Trophoblast cell (in vitro differentiated cells and primary cell): ENCODE data around the gene CELF5.
A peak's percentile ranks its signal among the peaks of the same experiment; 100 is the strongest.

ENCODE experiments used
- DNase-seq, 2 donors: peaks; one replicate each; pipeline ENCODE4 v3.0.0-alpha.2; 2016
- H2AFZ ChIP-seq: 2 replicates; pipeline ENCODE4 v1.6.1; 2013; ENCODE audit warnings: low read length, moderate library complexity, mild to moderate bottlenecking; ENCODE audit not compliant: insufficient read depth, poor library complexity
- H2AK5ac ChIP-seq: 2 replicates; pipeline ENCODE4 v1.6.1; 2013; ENCODE audit warnings: mild to moderate bottlenecking, low read length
- H2BK120ac ChIP-seq: 2 replicates; pipeline ENCODE4 v1.6.1; 2013; ENCODE audit warnings: low read length, mild to moderate bottlenecking, moderate library complexity; ENCODE audit not compliant: insufficient read depth, poor library complexity
- H2BK12ac ChIP-seq: 2 replicates; pipeline ENCODE4 v1.6.1; 2013; ENCODE audit warnings: mild to moderate bottlenecking, low read length, moderate library complexity
- H2BK5ac ChIP-seq: 2 replicates; pipeline ENCODE4 v1.6.1; 2013; ENCODE audit warnings: low read length, low read depth, moderate library complexity, mild to moderate bottlenecking; ENCODE audit not compliant: poor library complexity
- H3K14ac ChIP-seq: 2 replicates; pipeline ENCODE4 v1.6.1; 2013; ENCODE audit warnings: mild to moderate bottlenecking, low read length
- H3K18ac ChIP-seq: 2 replicates; pipeline ENCODE4 v1.6.1; 2013; ENCODE audit warnings: mild to moderate bottlenecking, low read length
- H3K23ac ChIP-seq: 2 replicates; pipeline ENCODE4 v1.6.1; 2013; ENCODE audit warnings: low read length
- H3K27ac ChIP-seq: 2 replicates; pipeline ENCODE4 v1.5.1; 2013; ENCODE audit warnings: low read depth, mild to moderate bottlenecking, inconsistent platforms, low read length, moderate library complexity
- H3K27me3 ChIP-seq: 2 replicates; pipeline ENCODE4 v1.6.1; 2013; ENCODE audit warnings: inconsistent platforms, mild to moderate bottlenecking, low read length, moderate library complexity; ENCODE audit not compliant: insufficient read depth
- H3K36me3 ChIP-seq, 2 experiments: 1 replicate in 1 of 2; 2 replicates in 1 of 2; pipeline ENCODE4 v1.6.1; 2013; ENCODE audit warnings: low read length in 2 of 2, mild to moderate bottlenecking in 2 of 2, moderate library complexity in 1 of 2; ENCODE audit not compliant: insufficient read depth in 2 of 2, control insufficient read depth in 1 of 2
- H3K4ac ChIP-seq: 2 replicates; pipeline ENCODE4 v1.6.1; 2013; ENCODE audit warnings: low read depth, mild to moderate bottlenecking, low read length, moderate library complexity
- H3K4me1 ChIP-seq, 2 experiments: 1 replicate in 1 of 2; 2 replicates in 1 of 2; pipeline ENCODE4 v1.6.1; 2013; ENCODE audit warnings: low read length in 2 of 2, mild to moderate bottlenecking in 2 of 2, moderate library complexity in 1 of 2; ENCODE audit not compliant: insufficient read depth in 2 of 2, control insufficient read depth in 1 of 2
- H3K4me2 ChIP-seq: 2 replicates; pipeline ENCODE4 v1.6.1; 2013; ENCODE audit warnings: inconsistent platforms, mild to moderate bottlenecking, low read length, moderate library complexity
- H3K4me3 ChIP-seq: 2 replicates; pipeline ENCODE4 v1.5.1; 2013; ENCODE audit warnings: mild to moderate bottlenecking, low read depth, low read length, inconsistent platforms
- H3K79me1 ChIP-seq: one replicate; pipeline ENCODE4 v1.6.1; 2013; ENCODE audit warnings: low read length
- H3K79me2 ChIP-seq: 2 replicates; pipeline ENCODE4 v1.6.1; 2013; ENCODE audit warnings: low read length, mild to moderate bottlenecking; ENCODE audit not compliant: control insufficient read depth, insufficient read depth, poor library complexity
- H3K9ac ChIP-seq: 2 replicates; pipeline ENCODE4 v1.6.1; 2013; ENCODE audit warnings: mild to moderate bottlenecking, low read length
- H3K9me3 ChIP-seq: 2 replicates; pipeline ENCODE4 v1.6.1; 2013; ENCODE audit warnings: low read depth, mild to moderate bottlenecking, control low read depth, inconsistent platforms, low read length; ENCODE audit not compliant: insufficient read depth
- H4K12ac ChIP-seq: 2 replicates; pipeline ENCODE4 v1.6.1; 2013; ENCODE audit warnings: low read depth, mild to moderate bottlenecking, low read length, moderate library complexity
- H4K8ac ChIP-seq: 2 replicates; pipeline ENCODE4 v1.6.1; 2013; ENCODE audit warnings: low read depth, mild to moderate bottlenecking, low read length, moderate library complexity
- H4K91ac ChIP-seq: one replicate; pipeline ENCODE4 v1.6.1; 2013; ENCODE audit warnings: low read depth, mild to moderate bottlenecking, low read length, moderate library complexity
- WGBS: extraction: QIAGEN DNeasy Blood & Tissue Kit; methylation state at CpG from one replicate; pipeline ENCODE4 v1.1.7; 2013; ENCODE audit warnings: missing lambda C conversion rate; ENCODE audit not compliant: insufficient read length, insufficient coverage; ENCODE audit errors: extremely low coverage; 5-methylcytosine and 5-hydroxymethylcytosine counted together

CELF5 gene

DNA sequence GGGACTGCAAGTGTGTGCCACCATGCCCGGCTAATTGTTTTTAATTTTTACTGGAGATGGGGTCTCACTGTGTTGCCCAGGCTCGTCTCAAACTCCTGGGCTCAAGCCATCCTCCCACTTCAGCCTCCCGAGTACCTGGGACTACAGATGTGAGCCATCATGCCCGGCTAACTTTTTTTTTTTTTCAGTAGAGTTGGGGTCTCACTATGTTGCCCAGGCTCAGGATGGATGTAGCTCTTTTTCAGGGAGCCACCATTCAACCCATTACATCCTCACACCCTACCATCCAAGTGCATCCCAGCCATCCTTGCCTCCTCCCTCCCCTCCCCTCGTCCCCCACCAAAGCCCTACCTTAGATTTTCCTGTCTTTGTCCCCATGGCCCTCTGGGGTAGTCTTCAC is 14.9 kb downstream of the CELF5 start:
- no peaks in the 10 kb centered on the region for H3K27me3 ChIP-seq
- H4K8ac ChIP-seq: no peak overlapping the region
- no peak overlapping the region for H2AK5ac ChIP-seq
- H2BK12ac ChIP-seq: no peak overlapping the region
- H3K27ac ChIP-seq: no peak overlapping the region
- peak overlapping the region; percentile 60 for H3K9ac ChIP-seq
- no peak overlapping the region for H4K12ac ChIP-seq
- no peak overlapping the region for H3K18ac ChIP-seq
- H2BK120ac ChIP-seq: no peak overlapping the region
- H2AFZ ChIP-seq: no peak overlapping the region
- no peak overlapping the region for H3K4me3 ChIP-seq
- no peak overlapping the region for H4K91ac ChIP-seq
- H3K4me1 ChIP-seq: no peaks in the 10 kb centered on the region
- WGBS: no CpG with 5 or more reads among the region's 5 CpGs
- no peaks in the 10 kb centered on the region for H3K79me2 ChIP-seq
- no peak overlapping the region for H2BK5ac ChIP-seq
- no peak overlapping the region for H3K4ac ChIP-seq
- H3K23ac ChIP-seq: no peak overlapping the region
- peaks cover 9% of the 10 kb centered on the region for H3K9me3 ChIP-seq
- no peaks in the 10 kb centered on the region for H3K79me1 ChIP-seq
- H3K36me3 ChIP-seq: no peaks in the 10 kb centered on the region
- no peak overlapping the region for H3K4me2 ChIP-seq
- no peak overlapping the region for H3K14ac ChIP-seq
- no peak for DNase-seq

DNA sequence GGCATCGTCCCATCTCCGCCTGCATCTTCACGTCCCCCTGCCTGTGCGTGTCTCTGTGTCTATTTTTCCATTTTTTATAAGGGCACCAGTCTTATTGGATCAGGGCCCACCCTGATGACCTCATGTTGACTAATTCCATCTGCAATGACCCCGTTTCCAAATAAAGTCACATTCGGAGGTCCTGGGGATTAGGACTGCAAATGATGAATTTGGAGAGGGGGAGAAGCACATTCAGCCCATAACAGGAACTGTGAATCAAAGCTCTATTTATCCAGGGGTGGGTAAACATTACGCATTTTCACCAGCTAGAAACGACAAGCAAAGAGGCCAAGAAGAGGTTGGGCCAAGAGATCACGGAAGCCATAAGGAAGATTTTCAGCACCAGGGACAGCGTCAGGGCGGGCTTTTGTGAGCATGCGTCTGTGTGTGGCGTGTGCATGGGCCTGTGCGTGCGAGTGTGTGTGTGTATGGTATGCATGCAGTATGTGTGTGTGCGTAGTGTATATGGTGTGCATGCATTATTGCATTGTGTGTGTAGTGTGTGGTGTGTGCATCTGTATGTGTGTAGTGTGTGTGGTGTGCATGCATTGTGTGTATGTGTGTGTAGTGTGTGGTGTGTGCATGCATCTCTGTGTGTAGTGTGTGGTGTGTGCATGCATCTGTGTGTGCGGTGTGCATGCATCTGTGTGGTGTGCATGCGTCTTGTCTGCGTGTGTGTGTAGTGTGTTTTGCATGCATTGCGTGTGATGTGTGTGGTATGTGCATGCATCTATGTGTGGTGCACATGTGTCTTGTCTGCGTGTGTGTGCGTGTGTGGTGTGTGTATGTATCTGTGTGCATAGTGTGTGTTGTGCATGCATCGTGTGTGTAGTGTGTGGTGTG is 19.6 kb downstream of the CELF5 start:
- H3K9ac ChIP-seq: no peak overlapping the region
- no peak overlapping the region for H2AFZ ChIP-seq
- no peaks in the 10 kb centered on the region for H3K36me3 ChIP-seq
- H4K91ac ChIP-seq: no peak overlapping the region
- peak; percentile 30 to 77 for DNase-seq
- no peak overlapping the region for H3K18ac ChIP-seq
- H3K4me3 ChIP-seq: peak overlapping the region; percentile 38
- peaks cover 17% of the 10 kb centered on the region for H3K9me3 ChIP-seq
- no peak overlapping the region for H2BK5ac ChIP-seq
- no peak overlapping the region for H2AK5ac ChIP-seq
- no peak overlapping the region for H3K14ac ChIP-seq
- H3K27ac ChIP-seq: no peak overlapping the region
- no peaks in the 10 kb centered on the region for H3K4me1 ChIP-seq
- H3K4ac ChIP-seq: no peak overlapping the region
- H3K23ac ChIP-seq: peak overlapping the region; percentile 1
- no peak overlapping the region for H4K12ac ChIP-seq
- no peak overlapping the region for H3K4me2 ChIP-seq
- no peak overlapping the region for H2BK12ac ChIP-seq
- H3K79me1 ChIP-seq: no peaks in the 10 kb centered on the region
- no peak overlapping the region for H2BK120ac ChIP-seq
- WGBS: no CpG with 5 or more reads among the region's 23 CpGs
- no peaks in the 10 kb centered on the region for H3K27me3 ChIP-seq
- no peak overlapping the region for H4K8ac ChIP-seq
- H3K79me2 ChIP-seq: no peaks in the 10 kb centered on the region

DNA sequence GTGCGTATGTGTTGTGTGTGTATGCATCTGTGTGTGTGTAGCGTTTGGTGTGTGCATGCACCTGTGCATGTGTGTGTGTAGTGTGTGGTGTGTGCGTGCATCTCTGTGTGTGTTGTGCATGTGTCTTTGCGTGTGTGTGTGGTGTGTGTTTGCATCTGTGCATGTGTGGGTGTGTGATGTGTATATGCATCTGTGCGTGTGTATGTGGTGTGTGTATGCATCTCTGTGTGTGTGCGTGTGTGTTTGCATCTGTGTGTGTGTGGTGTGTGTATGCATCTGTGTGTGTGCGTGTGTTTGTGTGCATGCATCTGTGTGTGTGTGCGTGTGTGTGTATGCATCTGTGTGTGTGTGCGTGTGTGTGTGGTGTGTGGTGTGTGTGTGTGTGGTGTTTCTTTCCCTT is 20.6 kb downstream of the CELF5 start:
- no peak overlapping the region for H3K27ac ChIP-seq
- H3K4me2 ChIP-seq: no peak overlapping the region
- no peaks in the 10 kb centered on the region for H3K79me1 ChIP-seq
- WGBS: no CpG with 5 or more reads among the region's 9 CpGs
- no peak overlapping the region for H4K91ac ChIP-seq
- no peak overlapping the region for H2BK12ac ChIP-seq
- H3K4ac ChIP-seq: no peak overlapping the region
- H2BK5ac ChIP-seq: no peak overlapping the region
- no peak overlapping the region for H3K9ac ChIP-seq
- no peak for DNase-seq
- no peak overlapping the region for H2AFZ ChIP-seq
- no peaks in the 10 kb centered on the region for H3K27me3 ChIP-seq
- no peak overlapping the region for H4K8ac ChIP-seq
- no peak overlapping the region for H2AK5ac ChIP-seq
- no peak overlapping the region for H3K14ac ChIP-seq
- H2BK120ac ChIP-seq: no peak overlapping the region
- no peaks in the 10 kb centered on the region for H3K79me2 ChIP-seq
- H3K18ac ChIP-seq: no peak overlapping the region
- no peak overlapping the region for H4K12ac ChIP-seq
- peak overlapping the region; percentile 38 for H3K4me3 ChIP-seq
- peaks cover 17% of the 10 kb centered on the region for H3K9me3 ChIP-seq
- H3K36me3 ChIP-seq: no peaks in the 10 kb centered on the region
- no peaks in the 10 kb centered on the region for H3K4me1 ChIP-seq
- peak overlapping the region; percentile 87 for H3K23ac ChIP-seq

DNA sequence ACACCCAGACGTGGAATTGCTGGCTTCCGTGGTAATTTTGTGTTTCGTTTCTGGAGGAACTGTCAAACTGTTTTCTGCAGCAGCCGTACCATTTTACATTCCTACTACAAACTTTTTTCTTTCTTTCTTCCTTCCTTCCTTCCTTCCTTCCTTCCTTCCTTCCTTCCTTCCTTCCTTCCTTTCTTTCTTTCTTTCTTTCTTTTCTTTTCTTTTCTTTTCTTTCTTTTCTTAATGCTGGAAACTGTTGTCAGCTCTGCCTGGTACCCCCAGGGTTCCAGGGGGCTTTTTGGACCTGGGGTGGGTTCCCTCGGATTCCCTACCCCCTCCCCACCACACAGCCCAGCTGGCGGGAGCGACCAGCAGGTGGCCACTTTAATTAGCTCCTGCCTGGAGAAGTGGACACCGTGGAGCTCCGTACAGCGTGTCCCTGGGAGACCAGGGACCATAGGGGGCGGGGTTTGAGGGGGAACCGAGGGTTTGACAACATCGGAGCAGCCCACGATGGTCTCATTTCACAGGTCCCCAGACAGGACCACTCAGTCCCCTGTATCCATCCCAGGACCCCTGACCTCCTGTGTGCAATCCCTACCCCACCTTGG is 24.4 kb downstream of the CELF5 start:
- no peak overlapping the region for H2BK5ac ChIP-seq
- no peak overlapping the region for H3K23ac ChIP-seq
- H3K4me2 ChIP-seq: no peak overlapping the region
- H4K8ac ChIP-seq: no peak overlapping the region
- H3K14ac ChIP-seq: no peak overlapping the region
- no peaks in the 10 kb centered on the region for H3K79me1 ChIP-seq
- no peak overlapping the region for H3K4ac ChIP-seq
- H4K91ac ChIP-seq: no peak overlapping the region
- no peaks in the 10 kb centered on the region for H3K36me3 ChIP-seq
- no peak overlapping the region for H3K4me3 ChIP-seq
- H3K18ac ChIP-seq: no peak overlapping the region
- WGBS: no CpG with 5 or more reads among the region's 14 CpGs
- no peak overlapping the region for H2AK5ac ChIP-seq
- H3K4me1 ChIP-seq: no peaks in the 10 kb centered on the region
- no peak overlapping the region for H2BK120ac ChIP-seq
- no peak overlapping the region for H2AFZ ChIP-seq
- no peak overlapping the region for H4K12ac ChIP-seq
- peaks cover 22% of the 10 kb centered on the region for H3K9me3 ChIP-seq
- H2BK12ac ChIP-seq: no peak overlapping the region
- DNase-seq: no peak
- no peaks in the 10 kb centered on the region for H3K79me2 ChIP-seq
- H3K27me3 ChIP-seq: no peaks in the 10 kb centered on the region
- no peak overlapping the region for H3K27ac ChIP-seq
- no peak overlapping the region for H3K9ac ChIP-seq
